HG03520 (cell line): Measurements from ENCODE around the gene ATP5ME.

Experiments used
- ATAC-seq: cut with Tn5 transposase; IDR thresholded peaks from one replicate; pipeline ENCODE4 v1.9.1; 2021; ENCODE audit warnings: mild to moderate bottlenecking, moderate library complexity; ENCODE audit not compliant: unreplicated experiment

ATP5ME gene

GRCh38 chr4:684623-685327, 10.7 kb upstream of the ATP5ME start:
- no peak for ATAC-seq

- ATAC-seq = no peak
These were observed 10.0 kb upstream of the ATP5ME start for GRCh38 chr4:683982-684622.

- no peak for ATAC-seq
These were observed 9.3 kb upstream of the ATP5ME start for GRCh38 chr4:683247-683897.

GRCh38 chr4:682490-683172, 8.6 kb upstream of the ATP5ME start:
- ATAC-seq = no peak

GRCh38 chr4:681736-682451, 7.8 kb upstream of the ATP5ME start:
- ATAC-seq = no peak

GRCh38 chr4:680928-681645, 7.0 kb upstream of the ATP5ME start:
- ATAC-seq = peak; percentile 26

GRCh38 chr4:680551-680927, 6.5 kb upstream of the ATP5ME start:
- no peak for ATAC-seq

GRCh38 chr4:680091-680490, 6.0 kb upstream of the ATP5ME start:
- no peak for ATAC-seq

- no peak for ATAC-seq
These were observed 5.6 kb upstream of the ATP5ME start for GRCh38 chr4:679629-680028.

GRCh38 chr4:679104-679481, 5.0 kb upstream of the ATP5ME start:
- no peak for ATAC-seq

GRCh38 chr4:678331-679103, 4.4 kb upstream of the ATP5ME start:
- ATAC-seq = no peak

GRCh38 chr4:677431-678293, 3.6 kb upstream of the ATP5ME start:
- no peak for ATAC-seq

- no peak for ATAC-seq
These were observed 2.8 kb upstream of the ATP5ME start for GRCh38 chr4:676871-677235.

GRCh38 chr4:675980-676870, 2.1 kb upstream of the ATP5ME start:
- peak; percentile 20 for ATAC-seq

GRCh38 chr4:675036-675882, 1.2 kb upstream of the ATP5ME start:
- no peak for ATAC-seq

- no peak for ATAC-seq
These were observed 556 bp downstream of the ATP5ME start for GRCh38 chr4:673349-674091.
